K562 (cell line): Measurements from ENCODE around the gene ZNF780B. TPM values are rescaled to one million over a fixed set of nuclear protein-coding genes. Genes with fewer than 3 reads are reported as not detected.

Experiments used
- CCNT2 ChIP-seq: IDR thresholded peaks from 2 replicates; pipeline ENCODE4 v1.6.1; 2011; ENCODE audit warnings: borderline replicate concordance, low read depth, mild to moderate bottlenecking, moderate library complexity, mixed read lengths, low read length; ENCODE audit not compliant: insufficient read length; ENCODE audit errors: extremely low read depth
- ELF1 ChIP-seq: fragments of 200-800 bp; sonication (Bioruptor generic); IDR thresholded peaks from 2 replicates; pipeline ENCODE4 v1.6.1; 2016; ENCODE audit warnings: missing genetic modification characterization, missing compliant biosample characterization
- FOXA3 ChIP-seq, 2 experiments: fragments of 450-650 bp in 1 of 2; sonication (generic) in 1 of 2; formaldehyde crosslinking; IDR thresholded peaks in 1 of 2; conservative IDR thresholded peaks in 1 of 2; 2 replicates each; pipeline versions ENCODE4 v1.4.0 to v1.8.0; 2020 to 2022; ENCODE audit warnings: mild to moderate bottlenecking in 2 of 2, missing genetic modification reagents in 1 of 2
- GABPA ChIP-seq: fragments of 200-800 bp; sonication (Bioruptor generic); conservative IDR thresholded peaks from 2 replicates; pipeline ENCODE4 v1.6.1; 2016; ENCODE audit warnings: low read depth, missing genetic modification characterization, missing compliant biosample characterization
- NEUROD1 ChIP-seq: fragments of 150-350 bp; IDR thresholded peaks from 2 replicates; pipeline ENCODE4 v1.6.1; 2014; ENCODE audit warnings: borderline replicate concordance, low read length, low read depth; ENCODE audit not compliant: partially characterized antibody
- NFIC ChIP-seq: fragments of 450-650 bp; IDR thresholded peaks from 2 replicates; pipeline ENCODE4 v1.6.1; 2017; ENCODE audit warnings: mild to moderate bottlenecking, inconsistent platforms
- NR2C2 ChIP-seq, 2 experiments: fragments of 200-800 bp in 1 of 2; sonication (Bioruptor generic) in 1 of 2; sonication (generic) in 1 of 2; formaldehyde crosslinking in 1 of 2; IDR thresholded peaks; 2 replicates each; pipeline versions ENCODE4 v1.6.1 to v1.8.0; 2016 to 2022; ENCODE audit warnings: mild to moderate bottlenecking in 1 of 2, missing compliant biosample characterization in 1 of 2, missing genetic modification characterization in 1 of 2, missing genetic modification reagents in 1 of 2
- NR3C1 ChIP-seq: sonication (generic); formaldehyde crosslinking; IDR thresholded peaks from 2 replicates; pipeline ENCODE4 v1.8.1; 2022; ENCODE audit warnings: missing genetic modification reagents
- NRF1 ChIP-seq, 2 experiments: fragments of 450-650 bp; IDR thresholded peaks in 1 of 2; conservative IDR thresholded peaks in 1 of 2; 2 replicates each; pipeline ENCODE4 v1.6.1; 2014; ENCODE audit warnings: mild to moderate bottlenecking in 2 of 2
- POLR2G ChIP-seq: fragments of 200-400 bp; formaldehyde crosslinking; IDR thresholded peaks from 2 replicates; pipeline ENCODE4 v1.6.1; 2017; ENCODE audit warnings: low read depth, mild to moderate bottlenecking, antibody characterized with exemption, low read length, moderate library complexity
- SP2 ChIP-seq: IDR thresholded peaks from 2 replicates; pipeline ENCODE4 v1.6.1; 2011; ENCODE audit warnings: mild to moderate bottlenecking, low read depth, low read length, moderate library complexity; ENCODE audit not compliant: poor library complexity, severe bottlenecking; ENCODE audit errors: extremely low read depth
- ZEB2 ChIP-seq: fragments of 450-650 bp; IDR thresholded peaks from 2 replicates; pipeline ENCODE4 v1.6.1; 2016
- ZNF133 ChIP-seq: fragments of 250-450 bp; sonication (Bioruptor Pico); IDR thresholded peaks from 2 replicates; pipeline ENCODE4 v1.4.0; 2020; ENCODE audit warnings: mild to moderate bottlenecking
- ZNF263 ChIP-seq: sonication (generic); formaldehyde crosslinking; IDR thresholded peaks from 2 replicates; pipeline ENCODE4 v1.8.0; 2022; ENCODE audit warnings: mild to moderate bottlenecking, missing genetic modification reagents, borderline replicate concordance
- ZNF316 ChIP-seq: fragments of 450-650 bp; IDR thresholded peaks from 2 replicates; pipeline ENCODE4 v1.6.1; 2016
- ZNF398 ChIP-seq: fragments of 250-450 bp; sonication (Bioruptor Pico); IDR thresholded peaks from 2 replicates; pipeline ENCODE4 v1.8.0; 2021; ENCODE audit warnings: moderate library complexity, mild to moderate bottlenecking, inconsistent platforms
- polyA plus RNA-seq, 8 experiments: library from polyadenylated mRNA; depleted of rRNA in 4 of 8; stranded (reverse) in 5 of 8; unstranded in 3 of 8; fragments of >200 nt; fragmentation: Nextera tagmentation in 2 of 8; fragmentation: Illumina TruSeq in 1 of 8; extraction: Ambion mirVana in 2 of 8; extraction: Trizol in 1 of 8; gene quantifications; 2 replicates each; pipeline versions ENCODE4 v1.2.1 to v1.2.3, GENCODE V29; 2011 to 2014; ENCODE audit warnings: inconsistent platforms in 1 of 8, missing spikeins in 1 of 8
- total RNA-seq, 7 experiments: library from RNA; depleted of rRNA in 6 of 7; stranded (reverse); fragments of >200 nt in 6 of 7; fragmentation: Illumina TruSeq in 2 of 7; extraction: Trizol in 2 of 7; gene quantifications; 2 replicates each; pipeline versions ENCODE4 v1.2.1 to v1.2.3, GENCODE V29; 2011 to 2021; ENCODE audit warnings: low replicate concordance in 1 of 7
- TF ChIP-seq, protein P1 (sequence below): sonication (generic); formaldehyde crosslinking; IDR thresholded peaks from 2 replicates; pipeline ENCODE4 v1.8.0; 2022; ENCODE audit warnings: mild to moderate bottlenecking, missing genetic modification reagents, borderline replicate concordance
- TF ChIP-seq, protein P2 (sequence below), 3 experiments: fragments of 200-800 bp in 1 of 3; fragments of 250-450 bp in 1 of 3; fragments of 450-650 bp in 1 of 3; sonication (Bioruptor Pico) in 1 of 3; sonication (Bioruptor generic) in 1 of 3; formaldehyde crosslinking in 1 of 3; IDR thresholded peaks; 2 replicates each; pipeline versions ENCODE4 v1.6.1 to v1.8.0; 2016 to 2022; ENCODE audit warnings: mild to moderate bottlenecking in 2 of 3, missing genetic modification characterization in 2 of 3, missing compliant biosample characterization in 1 of 3, moderate library complexity in 1 of 3

The ZNF780B gene
- total and polyA plus RNA-seq, 9 of the 15 experiments (the other 6 are each of a cell fraction or from before 2014, with no cell fraction given), result 3.9 to 18.4 (median 8.8) TPM

GRCh38 chr19:39996811-39997637 lies 59.0 kb downstream of the ZNF780B start, which contains the start of gene ZNF546 (continued):
- TF ChIP-seq ZEB2, result no peak
- no peak for TF ChIP-seq NR2C2 (CRISPR knock-in tag; IDR thresholded peaks at IDR 0.05)
- peak; percentile 92 for TF ChIP-seq NR2C2 (tag; IDR thresholded peaks at IDR 0.05)
- no peak for TF ChIP-seq FOXA3 (CRISPR knock-in tag; conservative IDR thresholded peaks at IDR 0.05 in 1 of 2, IDR thresholded peaks at IDR 0.05 in 1 of 2)
- 0 out of 2 replicates have a peak, but pooled peaks have one; percentile 74 for TF ChIP-seq NR3C1 (CRISPR knock-in tag)
- no peak for TF ChIP-seq SP2
- no peak for TF ChIP-seq ZNF133 (CRISPR knock-in tag)
- peak; percentile 51; the same call in 1 of the 2 replicates for TF ChIP-seq ZNF263
- TF ChIP-seq ZNF316, result peak; percentile 27; the same call in 1 of the 2 replicates
- TF ChIP-seq CCNT2, result no peak
- peak; percentile 45; the same call in 1 of the 2 replicates for TF ChIP-seq NFIC
- TF ChIP-seq, protein P1, sequence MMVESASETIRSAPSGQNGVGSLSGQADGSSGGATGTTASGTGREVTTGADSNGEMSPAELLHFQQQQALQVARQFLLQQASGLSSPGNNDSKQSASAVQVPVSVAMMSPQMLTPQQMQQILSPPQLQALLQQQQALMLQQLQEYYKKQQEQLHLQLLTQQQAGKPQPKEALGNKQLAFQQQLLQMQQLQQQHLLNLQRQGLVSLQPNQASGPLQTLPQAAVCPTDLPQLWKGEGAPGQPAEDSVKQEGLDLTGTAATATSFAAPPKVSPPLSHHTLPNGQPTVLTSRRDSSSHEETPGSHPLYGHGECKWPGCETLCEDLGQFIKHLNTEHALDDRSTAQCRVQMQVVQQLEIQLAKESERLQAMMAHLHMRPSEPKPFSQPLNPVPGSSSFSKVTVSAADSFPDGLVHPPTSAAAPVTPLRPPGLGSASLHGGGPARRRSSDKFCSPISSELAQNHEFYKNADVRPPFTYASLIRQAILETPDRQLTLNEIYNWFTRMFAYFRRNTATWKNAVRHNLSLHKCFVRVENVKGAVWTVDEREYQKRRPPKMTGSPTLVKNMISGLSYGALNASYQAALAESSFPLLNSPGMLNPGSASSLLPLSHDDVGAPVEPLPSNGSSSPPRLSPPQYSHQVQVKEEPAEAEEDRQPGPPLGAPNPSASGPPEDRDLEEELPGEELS (CRISPR knock-in tag), result no peak
- TF ChIP-seq, protein P2, sequence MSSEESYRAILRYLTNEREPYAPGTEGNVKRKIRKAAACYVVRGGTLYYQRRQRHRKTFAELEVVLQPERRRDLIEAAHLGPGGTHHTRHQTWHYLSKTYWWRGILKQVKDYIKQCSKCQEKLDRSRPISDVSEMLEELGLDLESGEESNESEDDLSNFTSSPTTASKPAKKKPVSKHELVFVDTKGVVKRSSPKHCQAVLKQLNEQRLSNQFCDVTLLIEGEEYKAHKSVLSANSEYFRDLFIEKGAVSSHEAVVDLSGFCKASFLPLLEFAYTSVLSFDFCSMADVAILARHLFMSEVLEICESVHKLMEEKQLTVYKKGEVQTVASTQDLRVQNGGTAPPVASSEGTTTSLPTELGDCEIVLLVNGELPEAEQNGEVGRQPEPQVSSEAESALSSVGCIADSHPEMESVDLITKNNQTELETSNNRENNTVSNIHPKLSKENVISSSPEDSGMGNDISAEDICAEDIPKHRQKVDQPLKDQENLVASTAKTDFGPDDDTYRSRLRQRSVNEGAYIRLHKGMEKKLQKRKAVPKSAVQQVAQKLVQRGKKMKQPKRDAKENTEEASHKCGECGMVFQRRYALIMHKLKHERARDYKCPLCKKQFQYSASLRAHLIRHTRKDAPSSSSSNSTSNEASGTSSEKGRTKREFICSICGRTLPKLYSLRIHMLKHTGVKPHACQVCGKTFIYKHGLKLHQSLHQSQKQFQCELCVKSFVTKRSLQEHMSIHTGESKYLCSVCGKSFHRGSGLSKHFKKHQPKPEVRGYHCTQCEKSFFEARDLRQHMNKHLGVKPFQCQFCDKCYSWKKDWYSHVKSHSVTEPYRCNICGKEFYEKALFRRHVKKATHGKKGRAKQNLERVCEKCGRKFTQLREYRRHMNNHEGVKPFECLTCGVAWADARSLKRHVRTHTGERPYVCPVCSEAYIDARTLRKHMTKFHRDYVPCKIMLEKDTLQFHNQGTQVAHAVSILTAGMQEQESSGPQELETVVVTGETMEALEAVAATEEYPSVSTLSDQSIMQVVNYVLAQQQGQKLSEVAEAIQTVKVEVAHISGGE (CRISPR knock-in tag; IDR thresholded peaks at IDR 0.05), result peak in 2 of 3 experiments; percentile 26 to 93; a peak in 3 of 6 replicates
- TF ChIP-seq POLR2G, result peak; percentile 97
- TF ChIP-seq GABPA (tag), result peak; percentile 87
- TF ChIP-seq NRF1 (conservative IDR thresholded peaks at IDR 0.05 in 1 of 2, IDR thresholded peaks at IDR 0.05 in 1 of 2), result peak; percentile 95 to 96
- TF ChIP-seq ZNF398, result no peak
- peak; percentile 22 for TF ChIP-seq NEUROD1
- peak; percentile 71; the same call in 1 of the 2 replicates for TF ChIP-seq ELF1 (tag)
